GM23248 (cell line): ENCODE measurements around the gene WBP4. TPM values are rescaled to one million over a fixed set of nuclear protein-coding genes. Genes with fewer than 3 reads are reported as not detected.

Experiments used
- DNase-seq: peaks from one replicate; pipeline ENCODE4 v3.0.0-alpha.2; 2015
- H2AFZ ChIP-seq: fragments of 200-600 bp; sonication (generic); 2 replicates; pipeline ENCODE4 v1.6.1; 2016; ENCODE audit warnings: antibody characterized with exemption
- H3F3A ChIP-seq: fragments of 200-600 bp; sonication (generic); 2 replicates; pipeline ENCODE4 v1.6.1; 2016; ENCODE audit warnings: mild to moderate bottlenecking, antibody characterized with exemption, mixed run types; ENCODE audit not compliant: insufficient read depth
- H3K27ac ChIP-seq: fragments of 200-600 bp; sonication (generic); 2 replicates; pipeline ENCODE4 v1.5.1; 2016; ENCODE audit warnings: mild to moderate bottlenecking
- H3K27me3 ChIP-seq: fragments of 200-600 bp; sonication (generic); replicated peaks from 2 replicates; pipeline ENCODE4 v1.6.1; 2016; ENCODE audit warnings: mild to moderate bottlenecking; ENCODE audit not compliant: insufficient read depth
- H3K36me3 ChIP-seq: fragments of 200-600 bp; sonication (generic); 2 replicates; pipeline ENCODE4 v1.6.1; 2016; ENCODE audit warnings: low read depth, mild to moderate bottlenecking
- H3K4me1 ChIP-seq: fragments of 200-600 bp; sonication (generic); 2 replicates; pipeline ENCODE4 v1.6.1; 2016; ENCODE audit warnings: mild to moderate bottlenecking; ENCODE audit not compliant: insufficient read depth
- H3K4me2 ChIP-seq: fragments of 200-600 bp; sonication (generic); one replicate; pipeline ENCODE4 v1.6.1; 2016; ENCODE audit warnings: mild to moderate bottlenecking; ENCODE audit not compliant: unreplicated experiment
- H3K4me3 ChIP-seq: fragments of 200-600 bp; sonication (generic); 2 replicates; pipeline ENCODE4 v1.5.1; 2016; ENCODE audit warnings: mild to moderate bottlenecking
- H3K79me2 ChIP-seq: fragments of 200-600 bp; sonication (generic); 2 replicates; pipeline ENCODE4 v1.6.1; 2016; ENCODE audit warnings: mild to moderate bottlenecking; ENCODE audit not compliant: insufficient read depth
- H3K9ac ChIP-seq: fragments of 200-600 bp; sonication (generic); 2 replicates; pipeline ENCODE4 v1.6.1; 2016; ENCODE audit warnings: mild to moderate bottlenecking
- H3K9me2 ChIP-seq: fragments of 200-600 bp; sonication (generic); 2 replicates; pipeline ENCODE4 v1.6.1; 2016; ENCODE audit warnings: mixed run types, mild to moderate bottlenecking, moderate library complexity; ENCODE audit not compliant: insufficient read depth
- H3K9me3 ChIP-seq: fragments of 200-600 bp; sonication (generic); one replicate; pipeline ENCODE4 v1.6.1; 2017; ENCODE audit warnings: low read depth
- H4K20me1 ChIP-seq: fragments of 200-600 bp; sonication (generic); 2 replicates; pipeline ENCODE4 v1.6.0; 2016; ENCODE audit not compliant: insufficient read depth
- EZH2 ChIP-seq: fragments of 200-600 bp; sonication (generic); IDR thresholded peaks from 2 replicates; pipeline ENCODE4 v1.6.1; 2018; ENCODE audit warnings: antibody characterized with exemption, mild to moderate bottlenecking; ENCODE audit not compliant: insufficient read depth, poor library complexity, severe bottlenecking
- EZH2phosphoT487 ChIP-seq: fragments of 200-600 bp; sonication (generic); IDR thresholded peaks from 2 replicates; pipeline ENCODE4 v1.6.1; 2018; ENCODE audit warnings: antibody characterized with exemption, moderate library complexity, mild to moderate bottlenecking, low read depth; ENCODE audit not compliant: insufficient read depth
- WGBS, 2 experiments: methylation state at CpG; one replicate each; pipeline ENCODE4 v1.1.6; 2015 to 2017; ENCODE audit warnings: low lambda C conversion rate in 2 of 2, low coverage in 1 of 2; ENCODE audit errors: missing lambda C conversion rate in 2 of 2; 5-methylcytosine and 5-hydroxymethylcytosine counted together
- in situ Hi-C: fragments of 300-500 bp; cut with MboI; formaldehyde crosslinking; loops from 2 replicates; pipeline ENCODE4 v1.15.0; 2020
- polyA plus RNA-seq: library from polyadenylated mRNA; unstranded; fragments of >200 nt; fragmentation: Nextera tagmentation; extraction: Ambion mirVana; gene quantifications from 2 replicates; pipeline ENCODE4 v1.2.1, GENCODE V29; 2016
- total RNA-seq: library from RNA; depleted of rRNA; stranded (reverse); fragments of >200 nt; shearing (Covaris generic); gene quantifications from 2 replicates; pipeline ENCODE4 v1.2.3, GENCODE V29; 2014

WBP4 gene
- total and polyA plus RNA-seq, 2 experiments from 2014 or later = 11.8 to 14.0 TPM

DNA sequence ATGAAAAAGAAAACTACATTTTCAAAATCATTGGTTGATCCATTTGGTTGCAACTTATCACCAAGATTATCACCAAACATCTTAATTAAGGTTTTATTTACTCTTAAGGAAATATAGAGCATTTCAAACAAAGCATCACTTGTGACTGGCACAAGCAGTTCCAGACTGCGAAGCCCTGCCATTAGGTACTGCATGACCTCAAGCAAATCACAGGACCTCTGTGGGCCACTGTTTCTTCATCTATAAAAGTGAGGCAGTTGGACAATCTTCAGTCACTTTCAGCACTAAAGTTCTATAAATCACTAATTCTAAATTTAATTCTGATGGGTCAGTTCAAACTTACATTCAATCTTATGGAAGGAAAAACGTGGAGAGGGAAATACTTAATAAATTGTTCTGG is 44.1 kb upstream of the WBP4 start:
- in situ Hi-C loops = no loop called here
- Histone ChIP-seq H3K27ac (no peak overlapping the region), H3K4me3 (no peak overlapping the region), H3K9me3 (no peaks in the 10 kb centered on the region), H3K4me1 (peaks cover 9% of the 10 kb centered on the region), H3K4me2 (no peak overlapping the region), H3K27me3 (no peaks in the 10 kb centered on the region), H3K9me2 (no peaks in the 10 kb centered on the region), H3K36me3 (0 out of 2 replicates have a peak, but pooled peaks cover 3% of the 10 kb centered on the region), H4K20me1 (peaks cover 3% of the 10 kb centered on the region; the same call in 1 of the 2 replicates), H3K9ac (no peak overlapping the region), H3F3A (0 out of 2 replicates have a peak, but pooled peaks cover 6% of the 10 kb centered on the region), H2AFZ (no peak overlapping the region), H3K79me2 (peaks cover 98% of the 10 kb centered on the region)
- no peak for DNase-seq
- TF ChIP-seq EZH2phosphoT487 (no peak), EZH2 (no peak)
- 70 to 77% methylated on average over 2 of the region's 2 CpGs for WGBS, 2 experiments

DNA sequence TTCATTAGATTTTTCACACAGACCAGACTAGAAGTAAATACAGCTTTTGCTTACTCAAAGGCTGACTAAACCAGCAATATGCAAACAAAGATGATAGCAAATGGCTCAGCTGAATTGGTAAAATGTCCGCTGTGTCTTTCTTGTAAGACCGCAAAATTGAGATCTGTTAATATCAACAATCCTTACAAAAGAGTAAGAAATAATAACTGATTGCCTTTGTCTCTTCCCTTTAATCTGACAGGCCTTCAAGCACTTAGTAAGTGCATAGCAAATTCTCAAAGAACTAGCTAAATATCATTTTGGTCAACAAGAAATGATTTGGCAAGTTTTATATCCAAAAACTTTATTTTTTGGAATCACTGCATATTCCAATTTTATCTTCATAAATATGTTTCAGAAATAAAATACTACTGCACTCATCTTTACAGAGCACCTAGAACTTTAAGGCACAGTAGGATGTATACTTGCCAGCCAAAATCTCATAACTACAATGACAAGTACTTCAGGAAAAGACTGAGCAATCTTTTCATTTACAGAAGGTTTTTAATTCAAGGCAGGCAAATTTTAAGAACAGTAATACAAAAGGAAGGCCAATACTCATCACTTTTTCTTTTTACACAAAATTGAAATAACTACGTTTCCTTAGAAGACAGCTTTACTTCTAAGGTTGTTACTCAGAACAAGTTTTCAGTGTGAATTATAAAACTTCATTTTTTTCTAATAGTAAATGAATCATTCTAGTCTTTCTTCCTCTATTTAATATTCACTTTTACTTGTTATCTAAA is 43.3 kb upstream of the WBP4 start:
- TF ChIP-seq EZH2phosphoT487 = no peak
- TF ChIP-seq EZH2 = no peak
- Histone ChIP-seq H3K27me3 (no peaks in the 10 kb centered on the region), H3K79me2 (peaks cover 98% of the 10 kb centered on the region), H3F3A (0 out of 2 replicates have a peak, but pooled peaks cover 6% of the 10 kb centered on the region), H3K4me1 (peaks cover 9% of the 10 kb centered on the region), H3K36me3 (0 out of 2 replicates have a peak, but pooled peaks cover 3% of the 10 kb centered on the region), H2AFZ (no peak overlapping the region), H4K20me1 (peaks cover 3% of the 10 kb centered on the region; the same call in 1 of the 2 replicates), H3K9ac (no peak overlapping the region), H3K4me2 (no peak overlapping the region), H3K9me2 (no peaks in the 10 kb centered on the region), H3K27ac (no peak overlapping the region), H3K9me3 (no peaks in the 10 kb centered on the region), H3K4me3 (no peak overlapping the region)
- no peak for DNase-seq
- 85 to 86% methylated on average over 3 of the region's 3 CpGs for WGBS, 2 experiments
- in situ Hi-C loops = no loop called here

- Histone ChIP-seq H3K4me2 (peak overlapping the region; percentile 55), H3K27me3 (no peaks in the 10 kb centered on the region), H3K9me3 (no peaks in the 10 kb centered on the region), H3K4me3 (peak overlapping the region; percentile 51), H3K4me1 (peaks cover 9% of the 10 kb centered on the region), H4K20me1 (peaks cover 3% of the 10 kb centered on the region; the same call in 1 of the 2 replicates), H3K79me2 (peaks cover 98% of the 10 kb centered on the region), H3K27ac (peak overlapping the region; percentile 64), H3K36me3 (no peaks in the 10 kb centered on the region), H3K9me2 (no peaks in the 10 kb centered on the region), H2AFZ (peak overlapping the region; percentile 67), H3K9ac (peak overlapping the region; percentile 66), H3F3A (0 out of 2 replicates have a peak, but pooled peaks cover 6% of the 10 kb centered on the region)
- DNase-seq = no peak
- in situ Hi-C loops = no loop called here
- no peak for TF ChIP-seq EZH2phosphoT487
- TF ChIP-seq EZH2 = no peak
- WGBS, 2 experiments = 92 to 98% methylated on average over 1 of the region's 1 CpG
Observed at GRCh38 chr13:41018602-41018948, 42.7 kb upstream of the WBP4 start.

DNA sequence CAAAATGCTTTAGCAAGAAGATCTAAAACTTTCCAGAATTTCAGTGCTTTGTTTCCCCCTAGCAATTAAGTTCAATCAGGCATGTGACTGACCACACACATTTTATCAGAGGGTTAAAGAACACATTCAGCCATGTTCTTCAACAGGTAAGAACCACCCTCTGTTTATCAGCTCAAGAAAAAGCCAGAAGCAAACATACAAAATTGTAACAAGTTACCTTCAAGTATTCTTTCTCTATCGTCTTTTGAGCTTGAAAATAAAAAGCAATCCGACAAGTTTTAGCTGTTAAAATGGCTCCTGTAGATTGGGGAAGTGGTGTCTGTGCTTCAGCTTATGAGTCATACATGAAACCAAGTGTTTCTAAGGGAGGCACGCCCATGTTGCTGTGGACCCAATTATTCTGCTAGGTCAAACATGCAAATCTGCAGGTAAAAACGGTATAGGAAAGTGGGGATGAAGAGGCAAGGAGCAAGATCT is 42.3 kb upstream of the WBP4 start, which contains the start of gene ELF1:
TSS of gene ELF1 (minus strand) at position 306 of the 477 bp plus-strand sequence. CDS start 37,262 bp downstream, outside the sequence.
- Histone ChIP-seq H3F3A (0 out of 2 replicates have a peak, but pooled peaks cover 6% of the 10 kb centered on the region), H3K4me2 (peak within 1 kb of the TSS; percentile 55), H3K9me3 (no peaks in the 10 kb centered on the region), H3K27me3 (no peaks in the 10 kb centered on the region), H3K36me3 (no peaks in the 10 kb centered on the region), H3K4me1 (peaks cover 9% of the 10 kb centered on the region), H3K9me2 (no peaks in the 10 kb centered on the region), H4K20me1 (peaks cover 3% of the 10 kb centered on the region; the same call in 1 of the 2 replicates), H3K27ac (peak within 1 kb of the TSS; percentile 64), H2AFZ (peak within 1 kb of the TSS; percentile 67), H3K79me2 (peaks cover 98% of the 10 kb centered on the region), H3K4me3 (peak within 1 kb of the TSS; percentile 51), H3K9ac (peak within 1 kb of the TSS; percentile 66)
- TF ChIP-seq EZH2 = no peak
- in situ Hi-C loops = no loop called here
- DNase-seq = peak; percentile 82
- 37 to 43% methylated on average over 4 of the region's 4 CpGs for WGBS, 2 experiments
